ENCODE measurements around the gene PRND.
"Not testable (repeated sequence)": the region's sequence is repeated elsewhere in the genome, so short reads cannot be mapped to it uniquely, and the experiment has no call there.

Gene PRND

GRCh38 chr20:4737857-4738627 is 16.3 kb downstream of the PRND start:
- no peak for DNase-seq (ENCODE audit: low read depth in 2 of 2)

- DNase-seq (ENCODE audit: low read depth in 2 of 2), result peak in 1 of 2 donors; percentile 15
Observed at GRCh38 chr20:4740774-4741431, 19.2 kb downstream of the PRND start.

GRCh38 chr20:4748847-4749246 is 27.1 kb downstream of the PRND start:
- DNase-seq (ENCODE audit: low read depth in 2 of 2), result no peak

- DNase-seq (ENCODE audit: low read depth in 2 of 2), result no peak
Observed at GRCh38 chr20:4749326-4749725, 27.6 kb downstream of the PRND start.

GRCh38 chr20:4750381-4750780 is 28.7 kb downstream of the PRND start:
- DNase-seq (ENCODE audit: low read depth in 2 of 2), result no peak

GRCh38 chr20:4759100-4759884 is 37.6 kb downstream of the PRND start:
- DNase-seq (ENCODE audit: low read depth in 2 of 2), result peak in 1 of 2 donors; percentile 21

- no peak for DNase-seq (ENCODE audit: low read depth in 2 of 2)
Observed at GRCh38 chr20:4763261-4763660, 41.6 kb downstream of the PRND start.

GRCh38 chr20:4763723-4764510 is 42.2 kb downstream of the PRND start:
- no peak for DNase-seq (ENCODE audit: low read depth in 2 of 2)

- DNase-seq (ENCODE audit: low read depth in 2 of 2), result no peak
Observed at GRCh38 chr20:4764805-4765204, 43.1 kb downstream of the PRND start.

- no peak for DNase-seq (ENCODE audit: low read depth in 2 of 2)
Observed at GRCh38 chr20:4765681-4766080, 44.0 kb downstream of the PRND start.

GRCh38 chr20:4766631-4767030 is 44.9 kb downstream of the PRND start:
- DNase-seq (ENCODE audit: low read depth in 2 of 2), result no peak

GRCh38 chr20:4767084-4767483 is 45.4 kb downstream of the PRND start:
- no peak for DNase-seq (ENCODE audit: low read depth in 2 of 2)

- DNase-seq (ENCODE audit: low read depth in 2 of 2), result no peak
Observed at GRCh38 chr20:4769328-4769727, 47.6 kb downstream of the PRND start.

GRCh38 chr20:4770026-4770425 is 48.3 kb downstream of the PRND start:
- DNase-seq (ENCODE audit: low read depth in 2 of 2), result no peak

- DNase-seq (ENCODE audit: low read depth in 2 of 2), result no peak
Observed at GRCh38 chr20:4771004-4771403, 49.3 kb downstream of the PRND start.

- DNase-seq (ENCODE audit: low read depth in 2 of 2), result no peak
Observed at GRCh38 chr20:4772132-4772531, 50.4 kb downstream of the PRND start.

- not testable (repeated sequence) for DNase-seq (ENCODE audit: low read depth in 2 of 2)
Observed at GRCh38 chr20:4773014-4773413, 51.3 kb downstream of the PRND start.

- DNase-seq (ENCODE audit: low read depth in 2 of 2), result no peak
Observed at GRCh38 chr20:4773736-4774135, 52.0 kb downstream of the PRND start.

- no peak for DNase-seq (ENCODE audit: low read depth in 2 of 2)
Observed at GRCh38 chr20:4774207-4774606, 52.5 kb downstream of the PRND start.

- DNase-seq (ENCODE audit: low read depth in 2 of 2), result no peak
Observed at GRCh38 chr20:4775322-4776078, 53.8 kb downstream of the PRND start.

GRCh38 chr20:4776079-4776630 is 54.4 kb downstream of the PRND start:
- DNase-seq (ENCODE audit: low read depth in 2 of 2), result no peak

Measured in stimulated activated CD8-positive, alpha-beta memory T cell treated with anti-CD3 and anti-CD28 coated beads, Interleukin-15, amount 100 ng/mL, for 48 hours (primary cell).